Bronchial epithelial cell (primary cell): ENCODE measurements around the gene PITHD1. TPM values are rescaled to one million over a fixed set of nuclear protein-coding genes. Genes with fewer than 3 reads are reported as not detected.

ENCODE experiments used
- DNase-seq: peaks from one replicate; pipeline ENCODE4 v3.0.0-alpha.2; 2010; ENCODE audit warnings: low read depth
- FAIRE-seq: peaks from 2 replicates; lab custom pipeline; 2011; peaks lifted over from hg19 to GRCh38; lab: Jason Lieb, UNC
- H3K27me3 ChIP-seq: 2 replicates; pipeline ENCODE4 v1.5.1; 2011; ENCODE audit warnings: low read length; ENCODE audit not compliant: control insufficient read depth, insufficient read depth
- H3K36me3 ChIP-seq: 2 replicates; pipeline ENCODE4 v1.5.1; 2011; ENCODE audit warnings: low read length; ENCODE audit not compliant: control insufficient read depth, insufficient read depth
- H3K4me3 ChIP-seq: 2 replicates; pipeline ENCODE4 v1.5.1; 2011; ENCODE audit warnings: mild to moderate bottlenecking, low read depth, low read length, control low read depth
- CTCF ChIP-seq: IDR thresholded peaks from 2 replicates; pipeline ENCODE4 v1.5.1; 2011; ENCODE audit warnings: mild to moderate bottlenecking, moderate library complexity, low read length, control low read depth, inconsistent platforms; ENCODE audit not compliant: insufficient read depth, severe bottlenecking
- total RNA-seq: library from RNA; depleted of rRNA; stranded (reverse); fragments of >200 nt; gene quantifications from 2 replicates; pipeline ENCODE4 v1.2.1, GENCODE V29; 2014

Gene PITHD1
- total RNA-seq, 1 donor from 2014 or later, result 66.1 TPM

DNA sequence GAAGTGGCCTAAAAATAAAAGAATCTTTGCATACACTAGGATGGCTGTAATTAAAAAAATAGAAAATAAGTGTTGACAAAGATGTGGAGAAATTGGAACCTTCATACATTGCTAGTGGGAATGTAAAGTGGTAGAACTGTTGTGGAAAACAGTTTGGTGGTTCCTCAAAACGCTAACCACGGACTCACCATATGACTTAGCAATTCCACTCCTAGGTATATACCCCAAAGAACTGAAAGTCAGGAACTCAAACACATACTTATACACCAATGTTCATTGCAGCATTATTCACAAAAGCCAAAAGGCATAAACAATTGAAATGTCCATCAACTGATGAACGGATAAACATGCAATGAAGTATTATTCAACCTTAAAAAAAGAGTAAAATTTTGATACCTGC lies 57.8 kb downstream of the PITHD1 start:
- H3K36me3 ChIP-seq, result no peaks in the 10 kb centered on the region
- no peak overlapping the region for H3K4me3 ChIP-seq
- TF ChIP-seq CTCF, result no peak
- DNase-seq, result no peak
- no peak for FAIRE-seq
- H3K27me3 ChIP-seq, result no peaks in the 10 kb centered on the region

Other genes starting within 250 kb of the PITHD1 start
- under 0.01 and 0.38 TPM in 2 replicates for gene E2F2, start 247.2 kb upstream of the PITHD1 start, total RNA-seq
- gene ID3, start 218.9 kb upstream of the PITHD1 start, total RNA-seq, result 36.5 and 47.4 TPM in 2 replicates
- 1,896 and 1,988 TPM in 2 replicates for gene RPL11, start 86.6 kb upstream of the PITHD1 start, total RNA-seq
- 16.8 and 19.6 TPM in 2 replicates for gene ELOA, start 34.9 kb upstream of the PITHD1 start, total RNA-seq
- gene LYPLA2, start 12.7 kb downstream of the PITHD1 start, total RNA-seq, result 41.9 and 42.6 TPM in 2 replicates
- gene GALE, start 22.3 kb downstream of the PITHD1 start, total RNA-seq, result 108 and 130 TPM in 2 replicates
- gene HMGCL, start 47.0 kb downstream of the PITHD1 start, total RNA-seq, result 46.6 and 69.9 TPM in 2 replicates
- gene FUCA1, start 89.9 kb downstream of the PITHD1 start, total RNA-seq, result 21.1 and 24.7 TPM in 2 replicates
- not detected in 2 replicates for gene CNR2, start 134.9 kb downstream of the PITHD1 start, total RNA-seq
- gene PNRC2, start 181.4 kb downstream of the PITHD1 start, total RNA-seq, result 87.9 and 89.8 TPM in 2 replicates
- 52.1 and 53.4 TPM in 2 replicates for gene SRSF10, start 201.9 kb downstream of the PITHD1 start, total RNA-seq